Right kidney (tissue), 1 donor: ENCODE measurements around the gene ABCC10.

ENCODE experiments used
- DNase-seq: peaks from one replicate; pipeline ENCODE4 v3.0.0-alpha.2; 2016

Gene ABCC10

DNA sequence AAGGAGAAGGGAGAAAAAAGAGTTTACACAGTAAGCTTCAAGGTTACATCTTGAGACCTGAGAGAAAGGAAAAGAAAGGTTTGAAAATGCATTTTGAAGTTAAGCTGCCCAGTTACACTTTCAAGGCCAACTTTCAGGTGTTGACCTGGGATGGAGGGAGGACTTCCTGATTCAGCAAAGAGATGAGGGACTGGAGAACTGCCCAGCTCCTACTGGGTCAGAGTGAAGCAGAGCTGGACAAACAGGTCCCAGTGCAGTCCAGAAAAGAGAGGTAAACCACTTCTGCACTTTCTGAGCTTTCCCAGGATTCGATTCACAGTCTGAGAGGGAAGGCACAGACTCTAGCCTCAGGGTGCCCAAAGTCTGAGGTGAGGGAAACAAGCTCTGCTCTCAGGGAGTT lies 44.1 kb downstream of the ABCC10 start:
- DNase-seq, result no peak

DNA sequence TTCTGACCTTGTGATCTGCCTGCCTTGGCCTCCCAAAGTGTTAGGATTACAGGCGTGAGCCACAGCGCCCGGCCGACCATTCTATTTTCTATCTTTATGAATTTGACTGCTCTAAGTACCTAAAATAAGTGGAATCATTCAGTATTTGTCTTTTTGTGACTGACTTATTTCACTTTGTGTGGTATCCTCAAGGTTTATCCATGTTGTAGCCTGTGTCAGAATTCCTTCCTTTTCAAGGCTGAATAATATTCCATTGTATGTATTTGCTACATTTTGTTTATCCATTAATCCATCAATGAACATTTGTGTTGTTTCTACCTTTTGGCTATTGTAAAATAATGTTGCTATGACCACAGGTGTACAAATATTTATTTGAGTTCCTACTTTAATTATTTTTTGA lies 45.2 kb downstream of the ABCC10 start:
- no peak for DNase-seq

DNA sequence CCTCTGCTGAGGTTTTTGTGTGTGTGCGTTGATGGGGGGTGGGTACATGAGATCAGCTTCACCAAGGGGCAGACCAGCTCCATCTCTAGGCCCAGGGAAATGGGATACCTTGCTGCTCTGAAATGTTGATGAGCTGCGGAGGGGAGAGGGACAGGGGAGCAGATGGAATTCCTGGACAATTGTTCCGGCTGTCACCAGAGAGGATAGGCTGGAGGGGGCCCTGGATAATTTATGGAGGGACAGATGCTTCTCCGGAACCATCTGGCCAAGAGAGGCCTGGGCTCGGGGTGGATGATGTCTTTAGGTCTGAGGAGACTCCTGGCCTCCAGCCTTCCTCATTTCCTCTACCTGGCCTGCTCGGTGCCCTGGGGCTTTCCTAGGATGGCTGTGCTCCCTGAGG lies 48.2 kb downstream of the ABCC10 start:
- DNase-seq, result no peak

DNA sequence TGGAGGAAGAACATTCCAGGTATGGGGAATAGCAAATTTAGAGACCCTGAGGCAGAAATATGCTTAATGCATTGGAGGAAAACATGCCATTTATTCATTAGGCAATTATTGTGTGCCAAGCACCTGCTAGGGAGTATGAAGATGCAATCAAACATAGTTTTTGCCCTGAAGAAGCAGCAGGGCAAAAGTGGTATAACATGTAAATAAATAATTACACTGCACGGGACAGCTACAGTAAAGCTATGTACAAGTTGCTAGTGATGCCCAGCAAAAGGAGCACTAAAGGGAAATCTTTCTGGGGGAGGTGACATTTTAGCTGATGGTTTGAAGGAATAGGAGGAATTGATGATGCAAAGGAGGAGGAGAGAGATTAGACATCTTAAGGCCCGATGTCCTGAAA lies 49.4 kb downstream of the ABCC10 start:
- no peak for DNase-seq

DNA sequence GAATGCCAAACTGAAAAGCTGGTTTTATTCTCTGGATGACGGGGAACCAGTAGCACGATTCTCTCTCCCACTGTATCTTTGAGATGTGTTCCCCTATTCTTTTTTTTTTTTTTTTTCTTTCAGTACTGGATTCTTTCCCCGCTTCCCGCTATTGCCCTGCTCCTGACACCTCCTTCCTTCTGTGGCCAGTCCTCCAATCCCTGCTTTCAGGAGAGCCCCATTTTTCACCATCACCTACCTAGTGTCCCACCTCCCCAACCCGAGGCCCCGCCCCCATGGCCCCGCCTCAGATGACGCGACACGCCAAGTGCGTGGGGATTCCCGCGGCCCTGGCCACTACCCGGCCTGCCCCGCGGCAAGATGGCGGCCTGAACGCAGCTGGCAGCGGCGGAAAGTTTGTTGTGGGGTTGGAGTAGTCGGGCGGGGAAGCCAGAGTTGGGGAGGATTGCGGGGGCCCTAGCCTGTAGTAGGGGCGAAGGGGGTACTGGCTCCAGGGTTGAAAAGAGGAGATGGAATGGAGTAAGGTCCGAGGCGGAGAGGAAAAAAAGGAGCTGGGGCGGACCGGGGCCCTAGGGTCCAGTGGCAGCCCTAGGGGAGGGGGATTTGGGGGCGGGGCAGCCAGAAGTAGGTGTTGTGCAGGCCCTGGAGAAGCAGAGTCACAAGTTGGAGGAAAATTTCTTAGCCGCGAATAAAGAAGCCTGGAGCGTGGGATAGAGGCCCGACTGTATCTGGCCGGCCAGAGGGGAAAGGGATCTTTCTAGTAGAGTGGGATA lies 50.1 kb downstream of the ABCC10 start, which contains the start of gene TJAP1:
TJAP1 (plus strand) TSS at position 336 of the 773 bp plus-strand sequence. CDS start 21,432 bp downstream, outside the sequence.
- peak; percentile 59 for DNase-seq

DNA sequence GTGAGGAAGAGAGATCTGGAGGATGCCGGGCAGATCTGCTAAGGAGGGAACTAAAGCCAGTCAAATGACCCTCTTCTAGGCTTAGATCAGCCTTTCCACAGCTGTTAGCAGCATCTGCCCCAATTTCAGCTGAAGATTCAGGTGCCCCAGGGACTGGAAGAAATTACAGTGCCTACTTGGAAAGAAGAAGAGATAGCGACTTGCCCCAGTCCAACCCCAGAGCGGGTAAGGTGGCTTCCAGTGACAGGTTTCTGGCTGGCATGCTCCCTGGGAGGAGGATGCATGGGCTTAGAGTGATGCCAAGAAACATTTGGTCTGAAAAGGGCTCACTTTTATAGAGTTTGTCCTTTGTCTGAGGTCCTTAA lies 50.6 kb downstream of the ABCC10 start:
- no peak for DNase-seq

DNA sequence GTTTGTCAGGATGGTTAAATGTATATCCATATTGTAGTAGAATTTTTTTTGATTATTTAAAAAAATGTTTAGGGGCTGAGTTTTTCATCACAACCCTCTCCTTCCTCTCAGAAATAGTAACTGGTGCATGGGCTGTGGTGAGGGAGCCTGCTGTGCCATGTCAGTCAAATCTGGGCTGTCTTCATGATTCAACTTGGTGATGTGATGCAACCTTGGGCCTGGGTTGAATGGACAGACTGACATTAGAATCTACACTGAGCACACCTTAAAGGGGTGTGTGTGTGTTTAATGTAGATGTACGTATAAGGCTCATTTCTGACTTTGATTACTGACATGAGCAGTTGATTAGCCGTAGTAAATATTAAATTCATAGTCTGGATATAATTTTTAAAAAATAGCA lies 53.7 kb downstream of the ABCC10 start:
- DNase-seq, result no peak

DNA sequence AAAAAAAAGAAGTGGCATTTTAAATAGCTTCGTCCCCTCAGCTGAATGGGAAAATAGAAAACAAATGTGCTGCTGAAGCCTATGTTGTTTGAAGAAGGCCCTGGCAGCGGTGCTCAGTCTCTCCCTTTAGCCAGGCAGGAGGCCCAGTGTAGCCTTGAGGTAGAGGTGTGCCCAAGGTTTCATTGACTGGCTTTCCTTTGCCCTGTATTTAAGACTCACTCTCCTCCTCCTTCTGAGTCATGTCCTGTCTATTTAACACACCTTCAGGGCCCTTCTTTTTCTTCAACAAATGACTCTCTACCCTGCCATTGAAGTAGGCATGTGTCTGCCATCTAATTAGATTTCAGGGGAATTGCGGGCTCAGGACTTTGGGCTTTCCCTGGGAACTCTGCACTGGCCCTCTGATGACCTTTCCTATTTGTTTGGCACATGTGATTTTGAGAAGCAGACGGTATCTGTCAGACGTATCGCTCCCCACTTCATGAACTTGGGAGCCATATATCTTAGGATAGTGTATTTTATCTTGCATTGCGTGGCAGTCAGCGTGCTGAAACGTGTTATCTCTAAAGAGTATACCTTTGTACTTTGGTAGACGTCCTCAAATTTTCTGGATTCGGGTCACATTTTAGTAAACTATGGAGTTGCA lies 54.4 kb downstream of the ABCC10 start:
- no peak for DNase-seq

DNA sequence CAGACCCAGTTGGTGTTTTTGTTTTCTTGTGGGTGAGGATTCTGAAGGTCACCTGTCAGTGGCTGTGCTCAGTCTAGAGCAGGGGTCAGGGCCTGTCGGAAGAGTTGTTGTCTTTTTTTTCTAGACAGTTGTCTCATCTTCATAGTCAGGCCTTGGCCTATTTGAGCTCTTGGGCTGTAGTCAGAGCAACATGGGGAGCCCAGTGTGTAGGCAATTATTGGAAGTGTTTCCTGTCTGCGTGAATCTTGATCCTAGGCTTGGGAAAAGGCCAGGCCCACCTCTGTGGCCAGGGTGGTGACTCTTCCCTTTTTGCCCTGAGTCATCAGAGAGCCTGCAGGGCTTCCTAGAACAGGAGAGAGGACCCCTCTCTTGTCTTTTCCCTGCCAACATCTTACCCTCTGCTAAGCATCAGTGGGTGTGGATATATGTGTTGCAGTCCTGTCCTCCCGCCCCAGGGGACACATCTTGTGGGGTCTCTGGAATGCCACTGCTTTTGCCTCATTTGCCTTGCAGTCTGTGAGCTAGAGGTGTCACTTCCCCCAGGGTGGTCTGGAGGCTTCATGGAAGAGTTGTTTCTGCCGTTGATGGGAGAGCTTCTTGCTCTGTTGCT lies 61.4 kb downstream of the ABCC10 start:
- DNase-seq, result no peak

DNA sequence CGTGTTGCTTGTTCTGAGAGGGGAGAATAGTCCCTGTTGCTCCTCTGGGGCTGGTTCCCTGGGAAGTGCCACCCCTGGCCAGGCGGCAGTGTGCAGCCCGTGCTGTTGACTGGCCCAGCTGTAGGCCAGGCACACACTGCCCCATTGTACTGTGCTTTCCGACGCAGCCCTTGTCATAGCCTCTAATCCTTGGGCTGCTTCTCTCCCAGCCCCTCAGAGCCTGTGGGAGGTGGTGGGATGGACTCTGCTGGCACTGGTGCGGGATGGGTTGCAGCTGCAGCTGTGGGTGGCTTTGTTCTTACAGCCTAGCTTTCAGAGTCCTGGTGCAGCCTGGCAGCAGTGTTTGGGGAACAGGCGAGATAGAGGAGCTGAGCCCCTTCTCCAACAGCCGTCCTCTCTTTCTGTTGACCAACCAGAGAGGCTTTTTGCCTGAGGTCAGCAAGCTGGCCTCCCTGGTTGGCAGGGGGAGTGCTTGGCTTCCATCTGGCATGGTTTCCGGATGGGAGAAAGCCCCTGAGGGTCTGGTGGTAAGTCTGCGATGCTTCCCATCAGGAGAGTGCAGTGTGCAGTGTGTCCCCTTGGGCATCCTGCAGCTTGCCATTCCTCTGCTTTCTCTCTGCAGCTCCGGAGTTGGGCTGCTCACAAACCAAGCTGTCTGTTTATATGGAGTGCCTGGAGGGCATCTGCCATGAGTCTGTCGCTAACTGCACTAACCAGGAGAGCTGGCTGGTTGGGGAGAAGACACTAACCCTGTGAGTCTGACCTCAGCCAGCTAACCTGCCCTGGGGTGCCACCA lies 62.1 kb downstream of the ABCC10 start:
- no peak for DNase-seq

DNA sequence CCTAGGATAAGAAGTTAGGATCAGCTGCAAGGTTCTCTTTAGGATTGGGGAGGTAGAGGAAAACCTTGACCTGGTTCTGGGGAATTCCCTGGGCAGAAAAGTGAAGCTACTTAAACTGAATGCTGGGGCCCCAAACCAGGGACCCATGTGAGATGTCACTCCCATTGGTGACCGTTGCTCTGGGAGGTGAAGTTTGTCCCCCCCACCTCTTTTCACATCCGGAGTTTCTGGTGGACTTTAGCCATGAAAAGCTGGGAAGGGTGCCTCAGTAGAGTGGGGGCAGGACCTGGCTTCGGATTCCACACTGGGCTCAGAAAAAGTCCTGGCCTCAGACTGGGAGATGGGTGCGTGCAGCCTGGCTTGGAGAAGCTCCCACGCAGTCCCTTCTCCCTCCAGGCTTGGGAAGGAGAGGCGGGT lies 63.2 kb downstream of the ABCC10 start:
- no peak for DNase-seq

DNA sequence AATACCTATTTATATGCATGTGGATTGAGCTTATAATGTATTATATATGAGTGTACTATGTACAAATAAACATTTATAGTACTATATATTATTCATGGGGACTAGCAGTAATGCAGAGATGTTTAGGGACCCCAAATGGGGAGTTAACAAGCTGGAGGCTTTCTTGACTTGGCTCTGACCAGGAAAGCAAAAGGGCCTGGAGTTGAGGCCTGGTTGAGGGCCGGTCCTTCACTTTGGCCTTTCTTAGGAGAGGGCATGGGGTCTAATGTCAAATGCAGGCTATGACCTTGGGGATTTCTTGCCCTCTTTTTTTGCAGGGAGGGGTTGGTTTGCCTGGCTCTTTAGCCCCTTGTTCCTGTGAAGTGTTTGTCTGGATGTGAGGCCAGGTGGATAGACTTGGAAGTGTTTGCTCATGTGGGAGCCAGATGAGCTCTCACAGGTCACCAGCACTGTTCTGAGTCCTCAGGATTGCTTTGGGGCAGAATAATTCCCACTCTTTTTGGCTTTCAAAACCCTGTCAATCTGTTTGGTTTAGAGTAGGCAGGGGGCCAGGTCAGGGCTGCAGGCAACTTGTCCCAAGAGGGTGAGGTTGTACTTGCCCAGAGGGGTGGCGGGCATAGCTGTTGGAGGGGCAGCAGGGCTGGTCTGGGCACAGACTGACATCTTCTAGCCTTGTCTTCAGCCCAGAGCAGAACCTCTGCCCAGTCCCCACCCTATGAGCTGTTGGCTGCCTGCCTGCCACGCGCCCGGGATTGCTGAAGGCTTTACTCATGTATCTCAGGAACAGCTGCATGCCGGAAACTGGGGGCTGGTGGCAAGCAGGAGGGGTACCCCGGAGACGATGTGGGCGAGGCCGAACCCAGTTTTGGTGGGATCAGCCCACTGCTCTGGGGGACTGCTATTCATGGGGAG lies 64.7 kb downstream of the ABCC10 start:
- no peak for DNase-seq

DNA sequence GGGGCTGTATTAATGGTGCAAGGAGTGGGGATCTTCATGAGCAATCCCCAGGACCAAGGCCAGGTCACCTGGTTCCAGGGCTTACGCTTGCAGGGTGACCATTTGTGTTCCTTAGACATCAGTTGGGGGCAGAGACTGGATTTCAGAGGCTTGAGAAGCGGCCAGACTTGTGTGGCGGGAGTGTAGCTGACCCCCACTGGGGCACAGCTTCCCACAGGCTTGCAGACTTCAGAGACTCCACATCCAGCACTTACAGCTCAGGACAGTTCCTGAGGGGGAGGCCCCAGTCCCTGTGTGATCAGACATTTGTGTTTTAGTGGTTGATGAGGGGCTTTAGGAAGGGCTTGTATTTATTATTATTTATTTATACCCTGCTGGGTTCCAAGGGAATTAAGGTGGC lies 65.3 kb downstream of the ABCC10 start:
- no peak for DNase-seq

DNA sequence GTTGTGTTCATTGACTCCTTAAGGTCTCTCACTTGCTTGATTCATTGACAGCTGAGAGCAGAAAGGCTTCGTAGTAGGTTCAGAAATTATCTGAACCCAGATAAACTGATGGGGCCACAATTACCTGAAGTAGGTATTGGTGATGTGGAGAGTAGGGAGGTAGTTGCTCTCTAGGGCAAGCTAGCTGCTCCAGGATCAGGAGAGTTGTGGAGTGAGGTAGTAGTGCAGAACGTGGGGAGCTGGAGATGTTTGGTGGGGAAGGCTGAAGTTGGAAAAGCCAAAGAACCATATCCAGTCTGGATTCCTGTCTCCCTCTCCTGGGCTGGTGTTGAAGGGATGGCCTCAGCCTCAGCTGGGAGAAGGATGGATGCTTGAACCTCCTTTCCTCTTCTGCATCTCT lies 65.9 kb downstream of the ABCC10 start:
- DNase-seq, result no peak

DNA sequence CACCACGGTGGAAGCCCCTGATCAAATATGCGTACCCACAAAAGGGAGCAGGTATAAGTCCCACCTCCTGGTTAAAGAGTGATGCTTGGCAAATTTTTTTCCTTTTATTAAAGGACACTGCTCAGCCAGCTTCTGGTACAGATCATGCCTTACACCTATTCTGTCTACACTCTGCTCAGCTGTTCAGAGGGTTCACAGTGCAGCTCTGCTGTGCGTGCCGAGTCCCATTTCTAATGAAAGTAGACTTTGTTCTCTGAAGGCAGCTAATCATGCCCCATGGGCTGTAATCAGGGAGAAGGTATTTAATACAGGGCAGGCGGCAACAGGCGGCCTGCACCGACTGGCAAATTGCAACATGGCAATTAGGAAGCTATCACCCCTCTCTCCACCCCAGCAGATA lies 66.5 kb downstream of the ABCC10 start:
- no peak for DNase-seq

DNA sequence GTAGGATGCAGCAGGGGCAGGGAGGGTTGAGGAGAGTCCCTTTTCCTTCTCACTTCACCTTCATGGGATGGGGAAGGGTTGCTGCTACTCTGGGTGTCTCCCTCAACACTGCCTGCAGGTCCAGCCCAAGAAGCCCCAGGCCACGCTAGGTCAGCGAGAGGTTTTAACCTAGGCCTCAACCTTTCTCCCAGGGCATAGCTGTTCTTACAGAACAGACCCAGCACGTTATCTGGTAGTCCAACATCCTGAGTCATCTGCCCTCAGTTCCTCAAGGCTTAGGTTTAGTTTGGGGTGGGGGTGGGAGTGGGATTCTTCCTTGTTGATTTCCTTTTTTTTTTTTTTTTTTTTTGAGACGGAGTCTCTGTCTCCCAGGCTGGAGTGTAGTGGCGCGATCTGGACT lies 67.0 kb downstream of the ABCC10 start:
- no peak for DNase-seq

DNA sequence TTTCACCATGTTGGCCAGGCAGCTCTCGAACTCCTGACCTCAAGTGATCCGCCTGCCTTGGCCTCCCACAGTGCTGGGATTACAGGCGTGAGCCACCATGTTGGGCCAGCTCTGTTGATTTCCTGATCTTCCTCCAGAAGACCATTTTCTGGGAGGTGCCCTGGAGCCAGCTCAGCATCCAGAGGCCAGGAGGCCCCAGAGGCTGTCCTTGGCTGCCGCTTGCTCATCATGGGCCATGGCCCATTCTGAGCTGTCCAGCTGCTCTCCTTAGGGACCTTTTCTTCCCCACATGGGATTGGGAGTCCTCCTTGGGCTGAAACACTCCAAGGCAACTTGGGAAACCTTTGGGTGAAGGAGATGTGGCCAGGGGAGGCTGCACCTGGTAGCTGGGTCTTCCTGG lies 67.4 kb downstream of the ABCC10 start:
- DNase-seq, result no peak

DNA sequence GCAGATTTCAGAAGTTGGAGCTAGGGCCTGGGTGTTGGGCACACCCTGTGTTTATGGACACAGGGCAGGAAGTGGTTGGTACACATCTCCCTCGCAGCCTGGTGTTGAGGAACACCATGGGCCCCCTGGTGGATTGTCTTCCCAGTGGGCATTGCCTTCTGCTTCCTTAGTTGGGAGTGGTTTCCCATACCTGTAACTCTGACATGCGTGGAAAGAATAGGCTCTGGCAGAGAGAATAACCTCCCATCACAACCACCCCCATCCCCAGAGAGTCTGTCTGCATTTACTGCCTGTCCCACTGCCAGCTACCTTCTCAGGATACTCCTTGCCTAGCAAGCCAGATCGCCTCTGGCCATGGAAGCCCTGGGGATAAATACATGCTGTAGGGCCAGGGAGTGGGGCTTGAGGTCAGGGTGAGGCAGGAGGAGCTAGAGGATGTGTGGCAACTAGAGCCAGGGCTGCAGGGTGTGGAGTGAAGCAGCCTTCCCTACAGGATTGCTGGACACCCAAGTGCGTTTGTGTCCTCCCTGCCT lies 68.1 kb downstream of the ABCC10 start:
- DNase-seq, result no peak

DNA sequence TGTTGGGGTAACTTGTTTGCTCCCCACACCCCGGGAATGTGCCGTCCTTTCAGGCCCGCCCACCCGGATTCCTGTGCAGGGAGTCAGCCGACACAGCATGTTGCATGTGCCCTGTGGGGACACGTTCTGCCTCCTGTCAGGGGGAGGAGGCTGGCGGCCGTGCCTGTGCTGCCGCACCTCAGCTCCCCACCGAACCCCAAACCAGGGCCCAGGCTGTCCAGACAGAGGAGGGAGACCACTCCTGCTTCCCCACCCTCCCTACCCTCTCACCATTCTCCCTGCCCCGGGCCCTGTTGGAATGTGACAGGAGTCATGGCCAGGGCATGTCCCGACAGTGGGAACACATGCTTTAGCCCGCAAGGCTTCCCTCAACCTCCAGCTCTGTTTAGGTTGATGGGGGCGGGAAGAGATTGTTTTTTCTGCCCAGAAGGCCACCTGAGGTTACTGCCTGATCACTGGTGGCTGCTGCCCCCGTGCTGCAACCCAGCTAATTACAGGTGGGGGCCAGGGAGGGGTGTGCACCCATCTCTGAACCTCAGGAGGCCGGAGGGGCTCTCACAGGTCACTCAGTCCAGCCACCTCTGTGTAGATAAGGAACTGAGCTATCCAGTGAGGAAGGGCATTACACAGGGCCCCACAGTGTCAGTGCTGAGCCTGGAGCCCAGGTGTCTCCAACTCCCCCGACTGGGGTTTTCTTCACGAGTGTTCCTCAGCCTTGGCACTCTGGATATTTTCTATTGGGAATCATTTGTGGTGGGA lies 69.2 kb downstream of the ABCC10 start:
- no peak for DNase-seq

DNA sequence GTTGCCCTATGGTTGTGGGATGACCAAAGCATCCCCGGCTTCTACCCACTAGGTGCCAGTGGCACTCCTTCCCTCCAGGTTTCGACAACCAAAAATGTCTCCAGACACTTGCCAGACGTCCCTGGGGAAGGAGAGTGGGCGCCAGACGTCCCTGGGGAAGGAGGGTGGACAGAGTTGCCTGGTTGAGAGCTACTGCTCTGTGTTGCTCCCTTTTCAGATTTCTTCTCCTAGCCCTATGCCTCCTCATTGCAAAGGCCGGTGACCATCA lies 69.7 kb downstream of the ABCC10 start:
- no peak for DNase-seq

DNA sequence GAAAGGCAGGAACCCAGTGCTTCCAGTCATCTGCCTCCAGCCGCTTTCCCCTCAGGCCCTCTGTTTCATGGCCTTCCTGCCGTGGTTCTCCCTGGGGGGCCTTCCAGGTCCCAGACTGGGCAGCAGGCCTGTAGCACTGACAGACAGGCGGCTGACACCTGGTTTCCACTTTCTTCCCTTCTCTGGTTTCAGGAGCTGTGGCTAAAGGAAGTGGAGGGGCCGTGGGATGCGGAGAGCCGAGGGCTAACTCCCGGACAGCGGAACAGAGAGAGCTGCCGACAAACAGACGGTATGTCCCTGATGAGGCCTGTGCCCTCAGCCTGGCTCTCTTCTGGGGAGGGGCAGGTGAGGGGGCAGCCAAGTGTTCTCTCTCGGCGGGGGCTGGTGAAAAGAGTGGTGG lies 70.3 kb downstream of the ABCC10 start:
- DNase-seq, result no peak
